Nephron progenitor cell (in vitro differentiated cells): Measurements from ENCODE around the gene PREX1.
"Not testable (repeated sequence)": the region's sequence is repeated elsewhere in the genome, so short reads cannot be mapped to it uniquely, and the experiment has no call there.

ENCODE experiments used
- DNase-seq: peaks from one replicate; pipeline ENCODE4 v3.0.0; 2021
- H3K27ac Mint-ChIP-seq: 2 replicates; pipeline ENCODE4 v1.8.0; 2021; ENCODE audit warnings: mild to moderate bottlenecking, moderate library complexity, mixed read lengths
- H3K27me3 Mint-ChIP-seq: 2 replicates; pipeline ENCODE4 v1.8.0; 2021; ENCODE audit warnings: mild to moderate bottlenecking, low read depth, mixed read lengths; ENCODE audit not compliant: poor library complexity
- H3K36me3 Mint-ChIP-seq: 2 replicates; pipeline ENCODE4 v1.8.0; 2021; ENCODE audit warnings: low read depth, mixed read lengths
- H3K4me1 Mint-ChIP-seq: 2 replicates; pipeline ENCODE4 v1.8.0; 2021; ENCODE audit warnings: mixed read lengths
- H3K4me3 Mint-ChIP-seq: 2 replicates; pipeline ENCODE4 v1.8.0; 2021; ENCODE audit warnings: mild to moderate bottlenecking, moderate library complexity, mixed read lengths
- H3K9me3 Mint-ChIP-seq: 2 replicates; pipeline ENCODE4 v1.8.0; 2021; ENCODE audit warnings: mild to moderate bottlenecking, moderate library complexity, mixed read lengths
- CTCF ChIP-seq: fragments of 200-600 bp; sonication (generic); IDR thresholded peaks from 2 replicates; pipeline ENCODE4 v1.5.0; 2021; ENCODE audit warnings: antibody characterized with exemption

Gene PREX1

GRCh38 chr20:48601798-48602197, 226.0 kb downstream of the PREX1 start:
- H3K36me3 Mint-ChIP-seq = no peaks in the 10 kb centered on the region
- H3K9me3 Mint-ChIP-seq = peaks cover 10% of the 10 kb centered on the region
- no peak overlapping the region for H3K4me3 Mint-ChIP-seq
- no peak for DNase-seq
- peaks cover 79% of the 10 kb centered on the region for H3K4me1 Mint-ChIP-seq
- no peak overlapping the region for H3K27ac Mint-ChIP-seq
- TF ChIP-seq CTCF = no peak
- peaks cover 2% of the 10 kb centered on the region for H3K27me3 Mint-ChIP-seq

- H3K9me3 Mint-ChIP-seq = peaks cover 10% of the 10 kb centered on the region
- H3K4me1 Mint-ChIP-seq = peaks cover 79% of the 10 kb centered on the region
- no peak for DNase-seq
- H3K36me3 Mint-ChIP-seq = no peaks in the 10 kb centered on the region
- no peak overlapping the region for H3K4me3 Mint-ChIP-seq
- TF ChIP-seq CTCF = no peak
- H3K27me3 Mint-ChIP-seq = peaks cover 2% of the 10 kb centered on the region
- no peak overlapping the region for H3K27ac Mint-ChIP-seq
Measured at GRCh38 chr20:48600470-48600945, 227.3 kb downstream of the PREX1 start.

- no peak for DNase-seq
- Mint-ChIP-seq H3K9me3 (peaks cover 10% of the 10 kb centered on the region), H3K4me1 (peaks cover 79% of the 10 kb centered on the region), H3K27ac (no peak overlapping the region), H3K36me3 (no peaks in the 10 kb centered on the region), H3K27me3 (peaks cover 2% of the 10 kb centered on the region), H3K4me3 (no peak overlapping the region)
- no peak for TF ChIP-seq CTCF
Measured at GRCh38 chr20:48599748-48600469, 227.9 kb downstream of the PREX1 start.

- H3K36me3 Mint-ChIP-seq = no peaks in the 10 kb centered on the region
Measured at GRCh38 chr20:48599106-48599747, 228.6 kb downstream of the PREX1 start.

GRCh38 chr20:48598303-48598941, 229.4 kb downstream of the PREX1 start:
- not testable (repeated sequence) for H3K27me3 Mint-ChIP-seq

More at GRCh38 chr20:48599106-48599747, 228.6 kb downstream of the PREX1 start:
- H3K4me3 Mint-ChIP-seq = no peak overlapping the region
- H3K9me3 Mint-ChIP-seq = peaks cover 10% of the 10 kb centered on the region
- H3K4me1 Mint-ChIP-seq = peaks cover 76% of the 10 kb centered on the region
- no peak for TF ChIP-seq CTCF
- no peak for DNase-seq
- peaks cover 2% of the 10 kb centered on the region for H3K27me3 Mint-ChIP-seq
- peak overlapping the region; percentile 93 for H3K27ac Mint-ChIP-seq

GRCh38 chr20:48597521-48598302, 230.1 kb downstream of the PREX1 start:
- Mint-ChIP-seq H3K27ac (peak overlapping the region; percentile 80), H3K27me3 (peaks cover 7% of the 10 kb centered on the region), H3K4me3 (no peak overlapping the region), H3K9me3 (peaks cover 9% of the 10 kb centered on the region), H3K4me1 (peaks cover 62% of the 10 kb centered on the region), H3K36me3 (no peaks in the 10 kb centered on the region)
- TF ChIP-seq CTCF = no peak
- no peak for DNase-seq

More at GRCh38 chr20:48598303-48598941, 229.4 kb downstream of the PREX1 start:
- Mint-ChIP-seq H3K4me1 (peaks cover 69% of the 10 kb centered on the region), H3K27ac (peak overlapping the region; percentile 93)
- not testable (repeated sequence) for H3K9me3 Mint-ChIP-seq, H3K4me3 Mint-ChIP-seq, H3K36me3 Mint-ChIP-seq
- DNase-seq = peak; percentile 38
